Body of pancreas (tissue), 4 donors: ENCODE results near the gene MT1HL1.

Experiments
- CTCF ChIP-seq, 7 experiments: fragments of 450-650 bp in 4 of 7; fragments of 200-600 bp in 3 of 7; sonication (generic) in 3 of 7; IDR thresholded peaks; one replicate each; pipeline ENCODE4 v1.5.1; 2016 to 2019; ENCODE audit warnings: antibody characterized with exemption in 7 of 7
- POLR2A ChIP-seq, 3 donors: fragments of 450-650 bp; IDR thresholded peaks; one replicate each; pipeline ENCODE4 v1.6.1; 2016; ENCODE audit warnings: antibody characterized with exemption in 3 of 3, mild to moderate bottlenecking in 2 of 3

- TF ChIP-seq CTCF (IDR thresholded peaks at IDR 0.05): no peak
- no peak for TF ChIP-seq POLR2A (IDR thresholded peaks at IDR 0.05)
Observed at GRCh38 chr1:237050185-237050584, 45.9 kb upstream of the MT1HL1 start.
